Psoas muscle (tissue), 8 donors: Measurements from ENCODE around the gene PEX11A. TPM values are rescaled to one million over a fixed set of nuclear protein-coding genes. Genes with fewer than 3 reads are reported as not detected.

Source experiments
- ATAC-seq, 4 donors: fragments of 200-7000 bp; cut with Tn5 transposase; one replicate each; pipeline ENCODE4 v1.9.1; 2020; ENCODE audit warnings: moderate library complexity in 3 of 4, mild to moderate bottlenecking in 2 of 4
- DNase-seq, 2 donors: peaks; one replicate each; pipeline ENCODE4 v3.0.0-alpha.2; 2020
- H3K27ac ChIP-seq: fragments of 200-600 bp; one replicate; pipeline ENCODE4 v1.8.0; 2022
- H3K27me3 ChIP-seq, 3 donors: fragments of 200-600 bp in 1 of 3; one replicate each; pipeline versions ENCODE4 v1.6.1 to v1.8.0; 2013 to 2022; ENCODE audit warnings: low read length in 2 of 3, mild to moderate bottlenecking in 2 of 3, moderate library complexity in 1 of 3; ENCODE audit not compliant: insufficient read depth in 3 of 3
- H3K36me3 ChIP-seq, 2 donors: fragments of 200-600 bp in 1 of 2; one replicate each; pipeline versions ENCODE4 v1.6.1 to v1.8.0; 2013 to 2022; ENCODE audit warnings: low read depth in 1 of 2, mild to moderate bottlenecking in 1 of 2, moderate library complexity in 1 of 2; ENCODE audit not compliant: insufficient read depth in 1 of 2
- H3K4me1 ChIP-seq: fragments of 200-600 bp; one replicate; pipeline ENCODE4 v1.8.0; 2022
- H3K4me3 ChIP-seq: fragments of 200-600 bp; one replicate; pipeline ENCODE4 v1.8.0; 2022; ENCODE audit warnings: mild to moderate bottlenecking
- H3K9me3 ChIP-seq: fragments of 200-600 bp; one replicate; pipeline ENCODE4 v1.8.0; 2022
- WGBS, 3 donors: extraction: QIAGEN DNeasy Blood & Tissue Kit; methylation state at CpG; one replicate each; pipeline versions ENCODE4 v1.1.6 to v1.1.7; 2013; 5-methylcytosine and 5-hydroxymethylcytosine counted together
- intact Hi-C, 2 donors: fragments of 100-400 bp; cut with DNase I; formaldehyde crosslinking; loops; one replicate each; pipeline versions ENCODE4 v1.11.0 to v1.14.2; 2022
- polyA plus RNA-seq, 3 donors: library from polyadenylated mRNA; stranded (reverse); fragments of 200-250 nt; gene quantifications; one replicate each; pipeline ENCODE4 v1.2.3, GENCODE V29; 2013
- total RNA-seq, 4 donors: library from RNA; stranded (reverse); fragmentation: NEBNext Ultra II Directional in 2 of 4; extraction: Animal tissue kit (Norgen Biotek cat#: 25700) in 2 of 4; gene quantifications; one replicate each; pipeline versions ENCODE4 v1.2.1 to v1.2.4, GENCODE V29; 2021 to 2023
- TF ChIP-seq, protein P1 (sequence below): fragments of 200-600 bp; IDR thresholded peaks from one replicate; pipeline ENCODE4 v1.8.0; 2022; ENCODE audit warnings: antibody characterized with exemption
- donor health status: healthy with polysubstance abuse.
- donor health status: DM: no; HTN: no; CAD: no; lungs with moderate emphysema.
- donor health status: Bipolar disorder and iron deficiency.
- donor health status: healthy.
- donor health status: DM: yes; HTN: yes; CAD: no.
- donor health status: DM: no; HTN: no; CAD: no.
- donor health status: DM: no; HTN: no; CAD: no.
- donor health status: DM: yes; HTN: yes; CAD: no.

The PEX11A gene
- total and polyA plus RNA-seq, 7 donors = 5.5 to 14.2 (median 9.8) TPM

GRCh38 chr15:89714775-89715174 lies 24.2 kb upstream of the PEX11A start:
- Histone ChIP-seq H3K4me3 (no peak overlapping the region), H3K27ac (no peak overlapping the region), H3K36me3 (no peaks in the 10 kb centered on the region), H3K9me3 (no peaks in the 10 kb centered on the region), H3K27me3 (no peaks in the 10 kb centered on the region), H3K4me1 (no peaks in the 10 kb centered on the region)
- no peak for DNase-seq
- intact Hi-C loops = no loop called here
- peak in 1 of 4 donors; percentile 43 for ATAC-seq
- TF ChIP-seq, protein P1, sequence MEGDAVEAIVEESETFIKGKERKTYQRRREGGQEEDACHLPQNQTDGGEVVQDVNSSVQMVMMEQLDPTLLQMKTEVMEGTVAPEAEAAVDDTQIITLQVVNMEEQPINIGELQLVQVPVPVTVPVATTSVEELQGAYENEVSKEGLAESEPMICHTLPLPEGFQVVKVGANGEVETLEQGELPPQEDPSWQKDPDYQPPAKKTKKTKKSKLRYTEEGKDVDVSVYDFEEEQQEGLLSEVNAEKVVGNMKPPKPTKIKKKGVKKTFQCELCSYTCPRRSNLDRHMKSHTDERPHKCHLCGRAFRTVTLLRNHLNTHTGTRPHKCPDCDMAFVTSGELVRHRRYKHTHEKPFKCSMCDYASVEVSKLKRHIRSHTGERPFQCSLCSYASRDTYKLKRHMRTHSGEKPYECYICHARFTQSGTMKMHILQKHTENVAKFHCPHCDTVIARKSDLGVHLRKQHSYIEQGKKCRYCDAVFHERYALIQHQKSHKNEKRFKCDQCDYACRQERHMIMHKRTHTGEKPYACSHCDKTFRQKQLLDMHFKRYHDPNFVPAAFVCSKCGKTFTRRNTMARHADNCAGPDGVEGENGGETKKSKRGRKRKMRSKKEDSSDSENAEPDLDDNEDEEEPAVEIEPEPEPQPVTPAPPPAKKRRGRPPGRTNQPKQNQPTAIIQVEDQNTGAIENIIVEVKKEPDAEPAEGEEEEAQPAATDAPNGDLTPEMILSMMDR = no peak
- WGBS, 3 donors = 56 to 77% (median 62%) methylated on average over 2 of the region's 2 CpGs

GRCh38 chr15:89707577-89707976 lies 17.0 kb upstream of the PEX11A start:
- no peak overlapping the region for H3K4me3 ChIP-seq
- WGBS, 3 donors = 56 to 62% (median 60%) methylated on average over 1 of the region's 1 CpG
- intact Hi-C loops = no loop called here
- no peaks in the 10 kb centered on the region for H3K4me1 ChIP-seq
- H3K36me3 ChIP-seq = no peaks in the 10 kb centered on the region
- H3K9me3 ChIP-seq = no peaks in the 10 kb centered on the region
- H3K27ac ChIP-seq = no peak overlapping the region
- TF ChIP-seq, protein P1 = no peak
- DNase-seq (no peak), ATAC-seq (no peak)
- peaks cover 0 to 3% (median 0%) of the 10 kb centered on the region in 3 donors for H3K27me3 ChIP-seq

GRCh38 chr15:89704411-89704810 lies 13.9 kb upstream of the PEX11A start:
- DNase-seq = no peak
- peaks cover 0 to 5% (median 0%) of the 10 kb centered on the region in 3 donors for H3K27me3 ChIP-seq
- H3K36me3 ChIP-seq = no peaks in the 10 kb centered on the region
- no peaks in the 10 kb centered on the region for H3K4me1 ChIP-seq
- H3K4me3 ChIP-seq = no peak overlapping the region
- ATAC-seq = no peak
- TF ChIP-seq, protein P1 = no peak
- no peaks in the 10 kb centered on the region for H3K9me3 ChIP-seq
- intact Hi-C loops = no loop called here
- no peak overlapping the region for H3K27ac ChIP-seq

GRCh38 chr15:89695198-89695597 lies 4.6 kb upstream of the PEX11A start:
- H3K27me3 ChIP-seq = peaks cover 0 to 2% (median 0%) of the 10 kb centered on the region in 3 donors
- no peak overlapping the region for H3K27ac ChIP-seq
- TF ChIP-seq, protein P1 = no peak
- no peaks in the 10 kb centered on the region for H3K9me3 ChIP-seq
- H3K4me1 ChIP-seq = no peaks in the 10 kb centered on the region
- H3K4me3 ChIP-seq = no peak overlapping the region
- intact Hi-C loops = no loop called here
- H3K36me3 ChIP-seq = no peaks in the 10 kb centered on the region
- ATAC-seq (no peak), DNase-seq (no peak)
- WGBS, 3 donors = 88 to 94% (median 91%) methylated on average over 1 of the region's 1 CpG

- TF ChIP-seq, protein P1 = no peak
- ATAC-seq = no peak
- intact Hi-C loops = no loop called here
Observed at GRCh38 chr15:89693696-89694095, 3.1 kb upstream of the PEX11A start.

More at GRCh38 chr15:89693696-89694095, 3.1 kb upstream of the PEX11A start:
- Histone ChIP-seq H3K4me1 (no peaks in the 10 kb centered on the region), H3K27me3 (no peaks in the 10 kb centered on the region), H3K36me3 (no peaks in the 10 kb centered on the region), H3K4me3 (no peak overlapping the region), H3K27ac (no peak overlapping the region), H3K9me3 (no peaks in the 10 kb centered on the region)
- 73 to 86% (median 79%) methylated on average over 1 of the region's 1 CpG for WGBS, 3 donors
- DNase-seq = no peak
